ENCODE results near the gene MROH2B. TPM values are rescaled to one million over a fixed set of nuclear protein-coding genes. Genes with fewer than 3 reads are reported as not detected.
"Not testable (repeated sequence)": the region's sequence is repeated elsewhere in the genome, so short reads cannot be mapped to it uniquely, and the experiment has no call there.

MROH2B gene
- total RNA-seq, 1 donor from 2014 or later = not detected

DNA sequence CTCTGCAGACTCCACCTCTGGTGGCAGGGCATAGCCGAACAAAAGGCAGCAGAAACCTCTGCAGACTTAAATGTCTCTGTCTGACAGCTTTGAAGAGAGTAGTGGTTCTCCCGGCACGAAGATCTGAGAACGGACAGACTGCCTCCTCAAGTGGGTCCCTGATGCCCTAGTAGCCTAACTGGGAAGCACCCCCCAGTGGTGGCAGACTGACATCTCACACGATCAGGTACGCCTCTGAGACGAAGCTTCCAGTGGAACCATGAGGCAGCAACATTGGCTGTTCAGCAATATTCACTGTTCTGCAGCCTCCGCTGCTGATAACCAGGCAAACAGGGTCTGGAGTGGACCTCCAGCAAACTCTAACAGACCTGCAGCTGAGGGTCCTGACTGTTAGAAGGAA lies 48.5 kb downstream of the MROH2B start:
- DNase-seq (ENCODE audit: low read depth in 2 of 2) = not testable (repeated sequence)

DNA sequence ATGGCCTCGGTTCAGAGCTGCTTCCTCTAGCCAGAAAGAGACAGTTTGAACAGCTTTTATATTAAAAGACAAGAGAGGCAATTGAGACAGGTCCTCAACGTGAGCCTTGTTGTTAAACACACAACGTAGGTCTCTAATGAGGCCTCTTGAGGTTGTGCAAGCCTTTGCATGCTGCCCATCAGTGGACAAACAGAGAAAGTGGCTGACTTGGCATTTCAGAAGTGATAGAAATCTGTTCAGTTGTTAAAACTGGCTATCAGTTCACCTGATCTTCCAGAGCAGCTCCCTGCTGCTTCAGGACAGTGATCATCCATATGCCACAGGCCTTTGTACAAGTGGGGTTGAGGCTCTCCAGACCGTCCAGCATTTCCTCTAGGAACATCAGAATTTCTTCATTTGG lies 58.8 kb downstream of the MROH2B start:
- no peak for DNase-seq (ENCODE audit: low read depth in 2 of 2)

DNA sequence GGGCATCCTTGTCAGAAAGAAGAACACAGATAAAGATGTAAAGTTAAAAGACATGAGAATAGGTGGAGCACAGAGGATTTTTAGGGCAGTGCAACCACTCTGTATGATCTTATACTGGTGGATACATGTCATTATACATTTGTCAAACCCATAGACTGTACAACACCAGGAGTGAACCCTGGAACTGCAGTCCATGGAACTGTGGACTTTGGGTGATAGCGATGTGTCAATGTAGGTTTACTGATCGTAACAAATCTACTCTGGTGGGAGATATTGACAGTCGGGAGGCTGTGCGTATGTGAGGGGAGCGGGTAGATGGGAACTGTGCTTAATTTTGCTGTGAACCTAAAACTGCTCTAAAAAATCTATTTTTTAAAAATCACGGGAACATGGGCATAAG lies 60.6 kb downstream of the MROH2B start:
- no peak for DNase-seq (ENCODE audit: low read depth in 2 of 2)

DNA sequence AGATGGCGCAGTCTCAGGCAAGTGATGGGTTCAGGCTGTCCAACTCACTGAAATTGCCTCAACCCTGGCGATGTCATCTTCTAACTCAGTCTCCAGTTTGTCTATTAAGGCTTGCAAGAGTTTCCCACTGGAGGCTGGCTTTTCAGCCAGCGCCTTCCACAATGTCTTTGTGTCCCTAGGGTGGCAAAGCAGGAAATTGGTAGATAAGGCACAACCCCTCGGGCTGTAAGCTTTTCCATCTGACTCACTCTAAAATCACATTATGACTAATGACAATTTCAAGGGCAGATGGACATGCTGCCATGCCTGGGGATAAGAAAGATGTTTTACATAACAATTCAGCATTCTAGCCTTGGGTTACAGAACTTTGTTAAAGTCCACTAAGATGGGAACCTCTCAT lies 61.9 kb downstream of the MROH2B start:
- DNase-seq (ENCODE audit: low read depth in 2 of 2) = no peak

DNA sequence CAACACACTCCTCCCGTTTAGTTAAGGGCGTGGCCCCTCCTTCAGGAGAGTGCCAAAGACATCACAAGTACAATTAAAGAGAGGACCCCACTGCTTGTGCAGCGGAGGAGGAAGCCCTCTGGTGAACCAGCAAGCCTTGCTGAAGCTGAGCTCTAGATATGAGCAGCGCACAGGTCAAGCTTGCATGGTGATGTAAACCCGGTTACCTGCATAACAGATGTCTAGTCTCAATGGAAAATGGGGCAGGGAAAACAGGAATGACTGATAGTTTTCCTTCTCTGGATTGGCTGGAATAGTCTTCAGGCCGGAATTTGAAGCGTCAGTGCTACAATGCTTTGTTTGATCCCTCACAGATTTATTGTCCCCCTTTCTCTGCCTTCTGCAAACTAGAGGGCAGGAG lies 66.2 kb downstream of the MROH2B start:
- no peak for DNase-seq (ENCODE audit: low read depth in 2 of 2)

DNA sequence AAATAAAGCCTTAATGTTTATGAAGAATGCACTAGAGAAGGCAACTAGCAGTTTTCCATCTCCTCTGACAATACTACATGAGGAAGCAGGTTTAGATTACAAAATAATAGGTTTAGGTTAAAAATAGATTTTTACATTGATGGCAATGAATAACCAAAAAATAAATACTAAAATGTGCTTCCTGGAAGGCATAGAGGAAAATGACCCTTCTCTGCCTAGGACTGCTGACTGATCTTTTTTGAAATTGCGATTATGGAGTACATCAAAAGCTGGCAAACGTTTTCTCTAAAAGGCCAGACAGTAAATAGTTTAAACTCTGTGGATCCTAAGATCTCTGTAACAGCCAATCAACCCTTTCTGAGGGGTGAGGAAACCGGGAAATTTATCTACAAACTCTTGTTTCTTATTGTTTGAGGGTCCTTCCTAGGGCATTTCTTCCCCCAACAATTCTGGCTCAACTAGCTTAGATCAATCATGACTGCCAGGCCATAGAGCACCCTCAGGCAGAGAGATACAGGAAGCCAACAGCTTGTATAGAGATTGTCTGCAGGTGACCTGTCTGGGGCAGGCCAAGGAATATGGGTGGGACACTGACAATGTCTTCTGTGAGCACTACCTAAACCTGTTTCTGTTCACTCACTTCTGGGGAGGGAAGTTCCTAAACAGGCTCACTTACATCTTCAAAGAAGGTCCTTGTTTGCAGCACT lies 67.3 kb downstream of the MROH2B start:
- no peak for DNase-seq (ENCODE audit: low read depth in 2 of 2)

DNA sequence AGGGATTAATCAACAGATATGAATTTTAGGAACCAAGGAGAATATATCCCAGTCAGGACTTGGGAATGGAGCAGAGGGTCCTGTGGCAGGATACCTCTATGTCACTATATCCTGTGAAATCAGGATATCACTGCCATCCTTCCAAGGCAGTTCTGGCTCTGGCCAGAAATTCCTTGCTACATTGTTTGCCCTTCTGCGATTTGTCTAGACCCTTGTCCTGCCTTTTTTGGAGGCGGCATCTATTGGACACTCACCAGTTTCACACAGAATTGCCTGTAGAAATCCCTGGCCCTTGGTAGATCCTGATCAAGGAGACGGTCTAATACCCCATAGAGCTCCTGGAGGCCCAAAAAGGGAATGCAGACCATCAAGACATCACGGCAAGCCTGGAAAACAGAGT lies 71.2 kb downstream of the MROH2B start:
- DNase-seq (ENCODE audit: low read depth in 2 of 2) = no peak

DNA sequence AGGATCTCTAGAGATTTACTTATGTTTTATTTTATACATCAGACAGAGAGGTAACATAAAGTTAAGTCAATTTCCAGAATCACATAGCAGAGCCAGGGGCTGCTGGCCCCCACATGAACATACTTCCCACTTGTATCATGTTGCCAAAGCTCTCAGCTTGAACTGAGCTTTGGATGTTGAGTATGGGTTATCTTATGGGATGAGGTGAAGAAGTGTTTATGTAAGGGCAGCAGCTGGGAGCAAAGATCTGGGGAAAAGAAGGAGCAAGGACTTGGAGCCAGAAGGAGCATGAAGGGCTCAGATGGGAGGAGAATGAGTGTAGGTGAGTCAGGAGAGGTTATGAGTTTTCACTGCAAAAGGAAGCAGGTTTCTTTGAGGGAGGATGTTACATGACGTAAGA lies 72.0 kb downstream of the MROH2B start:
- DNase-seq (ENCODE audit: low read depth in 2 of 2) = no peak

DNA sequence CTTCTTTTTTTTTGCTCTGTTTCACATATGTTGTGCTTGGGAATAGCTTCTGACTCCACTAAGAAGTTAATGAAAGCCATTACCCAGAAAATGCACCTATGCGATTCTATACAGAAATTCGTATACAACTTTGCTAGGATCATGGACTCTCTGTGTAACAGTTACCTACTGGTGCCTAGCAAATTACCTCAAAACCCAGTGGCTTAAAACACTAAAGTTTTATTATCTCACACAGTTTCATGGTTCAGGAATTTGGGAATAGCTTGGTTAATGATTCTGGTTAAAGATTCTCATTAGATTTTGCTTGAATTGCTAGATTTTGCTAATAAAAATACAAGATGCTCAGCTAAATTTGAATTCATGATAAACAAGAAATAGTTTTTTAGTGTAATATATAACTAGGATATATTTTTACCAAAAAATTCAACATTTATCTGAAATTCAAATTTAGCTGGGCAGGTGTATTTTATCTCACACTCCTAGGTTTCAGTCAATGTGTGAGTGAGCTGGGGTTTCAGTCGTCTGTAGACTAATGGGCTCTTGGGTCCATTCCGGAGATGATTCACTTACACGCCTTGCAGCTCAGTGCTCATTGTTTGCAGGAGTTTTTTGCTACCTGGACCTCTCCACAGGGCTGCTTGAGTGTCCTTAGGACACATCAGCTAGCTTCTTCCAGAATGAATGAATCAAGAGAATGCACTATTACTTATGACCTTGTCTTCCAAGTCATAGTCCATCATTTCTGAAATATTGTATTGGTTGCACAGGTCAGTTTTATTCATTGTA lies 75.1 kb downstream of the MROH2B start:
- no peak for DNase-seq (ENCODE audit: low read depth in 2 of 2)

DNA sequence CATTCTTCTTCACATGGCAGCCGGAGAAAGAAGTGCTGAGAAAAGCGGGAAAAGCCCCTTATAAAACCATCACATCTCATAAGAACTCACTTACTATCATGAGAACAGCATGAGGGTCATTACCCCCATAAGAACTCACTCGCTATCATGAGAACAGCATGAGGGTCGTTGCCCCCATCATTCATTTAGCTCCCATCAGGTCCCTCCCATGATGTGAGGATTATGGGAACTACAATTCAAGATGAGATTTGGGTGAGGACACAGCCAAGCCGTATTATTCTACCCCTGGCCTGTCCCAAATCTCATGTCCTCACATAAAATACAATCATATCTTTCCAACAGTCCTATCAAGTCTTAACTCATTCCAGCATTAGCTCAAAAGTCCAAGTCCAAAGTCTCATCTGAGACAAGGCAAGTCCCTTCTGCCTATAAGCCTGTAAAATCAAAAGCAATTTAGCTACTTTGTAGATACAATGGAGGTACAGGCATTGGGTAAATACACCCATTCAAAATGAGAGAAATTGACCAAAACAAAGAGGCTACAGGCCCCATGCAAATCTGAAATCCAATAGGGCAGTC lies 79.1 kb downstream of the MROH2B start:
- DNase-seq (ENCODE audit: low read depth in 2 of 2) = no peak

DNA sequence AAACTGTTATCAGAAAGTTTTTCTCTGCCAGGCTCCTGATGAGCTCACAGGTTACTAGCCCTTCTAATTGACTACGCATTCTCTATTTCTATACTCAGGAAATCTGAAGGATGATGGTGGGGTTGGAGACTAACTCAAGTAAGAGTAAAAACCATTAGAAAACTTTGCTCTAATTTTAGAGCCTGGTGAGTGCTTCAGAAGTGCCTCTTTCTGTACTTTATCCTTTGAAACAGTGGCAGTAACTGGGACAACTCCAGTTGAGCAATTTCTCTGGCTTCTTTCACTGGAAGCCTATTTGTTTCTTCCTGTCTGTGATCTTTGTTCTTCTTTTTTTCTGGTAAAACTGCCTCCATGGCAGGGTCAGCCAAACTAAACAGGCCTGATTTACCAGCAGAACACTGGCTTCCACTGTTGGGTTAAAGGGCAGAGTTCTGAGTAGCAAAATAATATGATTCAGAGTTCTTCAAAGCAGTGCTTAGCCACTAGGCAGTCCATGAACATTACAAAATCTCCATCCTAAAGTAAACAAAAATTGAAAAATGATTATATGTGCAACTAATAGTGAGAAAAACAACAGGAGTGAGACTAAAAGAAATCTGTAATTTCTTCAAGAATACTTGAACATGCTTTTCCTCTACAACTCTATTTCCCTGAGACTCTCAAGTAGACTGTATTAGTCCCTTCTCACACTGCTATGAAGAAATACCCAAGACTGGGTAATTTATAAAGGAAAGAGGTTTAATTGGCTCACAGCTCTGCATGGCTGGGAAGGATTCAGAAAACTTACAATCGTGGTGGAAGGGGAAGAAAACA lies 79.8 kb downstream of the MROH2B start:
- DNase-seq (ENCODE audit: low read depth in 2 of 2) = peak in 1 of 2 donors; percentile 75

DNA sequence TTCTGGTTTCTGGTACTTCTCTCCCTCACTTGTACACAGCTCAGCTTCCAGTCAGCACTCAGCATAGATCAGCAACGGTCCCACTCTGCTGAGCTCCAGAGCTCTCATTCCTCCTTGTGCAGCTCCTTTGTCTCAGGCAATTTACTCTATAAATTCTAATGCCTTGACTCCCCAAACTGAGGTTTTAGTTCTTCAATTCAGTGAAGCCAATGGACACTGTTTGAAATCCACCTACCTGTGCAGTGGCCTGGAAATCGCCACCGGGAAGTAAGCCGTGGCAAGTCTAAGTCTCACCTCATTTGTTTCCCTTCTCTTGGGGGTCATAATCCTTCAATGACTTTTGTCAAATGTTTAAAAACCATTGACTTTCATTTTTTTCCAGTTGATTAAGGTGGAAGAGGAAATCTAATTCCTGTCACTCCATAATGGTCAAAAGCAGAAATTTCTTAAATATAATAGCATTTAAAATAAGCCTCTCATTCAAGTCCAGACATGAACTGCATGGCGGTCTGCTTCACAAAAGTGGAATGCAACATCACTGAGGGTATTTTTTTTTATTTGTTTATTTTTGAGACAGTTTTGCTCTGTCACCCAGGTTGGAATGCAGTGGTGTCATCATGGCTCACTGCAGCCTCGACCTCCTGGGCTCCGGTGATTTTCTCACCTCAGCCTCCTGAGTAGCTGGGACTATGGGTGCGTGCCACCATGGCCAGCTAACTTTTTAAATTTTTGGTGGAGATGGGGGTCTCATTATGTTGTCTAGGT lies 82.2 kb downstream of the MROH2B start:
- no peak for DNase-seq (ENCODE audit: low read depth in 2 of 2)

DNA sequence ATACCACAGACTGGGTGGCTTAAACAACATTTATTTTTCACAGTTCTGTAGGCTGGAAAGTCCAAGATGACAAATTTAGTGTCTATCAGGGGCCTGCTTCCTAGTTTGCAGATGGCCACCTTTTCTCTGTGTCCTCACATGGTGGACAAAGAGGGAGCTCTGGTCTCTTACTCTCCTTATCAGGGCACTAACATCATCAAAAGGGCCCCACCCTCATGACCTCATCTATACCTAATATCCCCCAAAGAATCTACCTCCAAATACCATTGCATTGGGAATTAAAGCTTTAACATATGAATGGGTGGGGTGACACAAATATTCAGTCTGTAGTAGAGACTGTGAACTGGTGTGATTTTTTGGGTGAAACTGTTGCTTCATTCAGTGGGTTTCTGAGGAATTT lies 83.8 kb downstream of the MROH2B start:
- DNase-seq (ENCODE audit: low read depth in 2 of 2) = no peak

DNA sequence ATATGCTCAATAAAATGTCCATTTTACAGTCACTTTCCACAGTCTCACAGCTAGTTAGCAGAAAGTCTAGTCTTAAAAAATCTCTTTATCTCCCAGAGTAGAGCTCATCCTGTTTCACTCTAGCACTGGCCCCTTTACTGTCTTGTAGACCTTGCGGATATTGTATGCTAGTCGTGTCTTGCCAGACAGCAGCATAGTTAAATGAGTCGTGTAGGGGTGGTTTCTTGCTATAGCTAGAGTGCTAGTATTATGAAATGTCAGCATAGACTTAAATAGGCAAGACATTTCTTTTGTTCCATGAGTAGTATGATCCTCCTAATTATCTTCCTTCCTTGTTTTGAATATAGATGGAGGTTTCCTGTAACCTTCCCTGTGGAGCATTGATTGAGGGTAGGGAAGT lies 84.5 kb downstream of the MROH2B start:
- DNase-seq (ENCODE audit: low read depth in 2 of 2) = no peak

DNA sequence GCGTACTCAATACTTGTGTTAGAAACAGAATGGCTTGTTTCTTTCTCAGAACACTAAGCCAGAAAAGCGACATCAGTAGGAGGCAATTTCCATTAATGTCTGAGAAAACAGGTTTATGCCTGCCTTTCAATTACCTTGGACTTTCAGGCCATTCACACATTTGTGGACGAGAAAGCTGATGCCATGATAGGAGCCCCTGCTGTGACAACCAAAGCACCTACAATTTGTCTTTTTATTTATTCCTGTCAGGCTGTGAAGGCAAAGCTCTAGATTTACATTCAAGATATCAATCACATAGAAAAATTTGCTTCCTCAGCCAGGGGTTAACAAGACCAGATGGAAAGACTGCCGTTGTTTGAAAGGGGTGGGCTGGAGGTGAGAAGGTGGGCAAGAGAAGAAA lies 85.6 kb downstream of the MROH2B start:
- no peak for DNase-seq (ENCODE audit: low read depth in 2 of 2)

DNA sequence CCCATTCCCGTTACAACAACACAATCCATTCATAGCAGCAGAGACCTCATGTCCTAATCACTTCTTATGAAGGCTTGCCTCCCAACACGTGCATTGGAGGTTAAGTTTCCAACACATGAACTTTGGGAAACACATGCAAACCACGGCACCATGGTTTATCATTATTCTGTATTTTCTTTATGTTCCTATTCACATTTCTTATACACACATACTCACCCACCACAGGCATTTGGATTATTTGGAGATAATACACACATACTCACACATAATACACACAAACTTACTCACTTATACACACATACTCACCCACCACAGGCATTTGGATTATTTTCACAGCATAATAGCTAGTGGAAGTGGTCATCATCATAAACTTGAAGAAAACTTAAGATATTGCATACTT lies 86.3 kb downstream of the MROH2B start:
- no peak for DNase-seq (ENCODE audit: low read depth in 2 of 2)

DNA sequence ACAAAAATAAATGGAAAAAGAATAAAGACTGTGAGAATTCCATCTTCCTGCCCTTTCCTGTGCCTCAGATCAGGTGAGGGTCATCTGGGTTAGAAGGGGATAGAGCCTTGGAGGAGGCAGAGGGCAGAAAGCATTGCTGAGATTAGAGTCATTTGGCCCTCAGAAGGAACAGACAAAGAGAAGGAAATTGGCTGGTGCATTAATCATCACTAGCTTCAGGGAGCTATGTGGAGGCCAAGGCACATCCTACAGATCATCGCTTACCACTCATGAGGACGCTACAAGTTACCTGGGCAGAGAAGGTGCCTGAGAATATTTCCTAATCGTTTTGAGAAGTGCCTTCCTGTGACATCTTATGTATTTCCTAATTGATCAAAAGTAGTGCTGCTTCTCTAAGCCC lies 87.4 kb downstream of the MROH2B start:
- DNase-seq (ENCODE audit: low read depth in 2 of 2) = no peak

DNA sequence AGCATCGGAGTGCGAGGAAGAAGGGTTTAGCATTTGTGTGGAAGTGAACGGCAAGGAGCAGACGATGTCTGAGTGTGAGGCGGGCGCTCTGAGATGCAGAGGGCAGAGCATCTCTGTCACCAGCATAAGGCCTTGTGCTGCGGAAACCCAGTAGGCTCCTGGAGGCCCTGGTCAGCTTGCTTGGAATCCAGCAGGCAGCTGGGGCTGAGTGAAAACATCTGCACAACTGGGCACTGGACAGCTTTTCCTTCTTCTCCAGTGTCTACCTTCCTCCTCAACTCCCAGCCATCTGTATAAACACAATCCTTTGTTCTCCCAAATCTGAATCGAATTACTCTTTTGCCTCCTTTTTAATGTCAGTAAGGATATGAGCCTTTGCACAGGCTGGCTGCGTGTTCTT lies 89.7 kb downstream of the MROH2B start:
- no peak for DNase-seq (ENCODE audit: low read depth in 2 of 2)

DNA sequence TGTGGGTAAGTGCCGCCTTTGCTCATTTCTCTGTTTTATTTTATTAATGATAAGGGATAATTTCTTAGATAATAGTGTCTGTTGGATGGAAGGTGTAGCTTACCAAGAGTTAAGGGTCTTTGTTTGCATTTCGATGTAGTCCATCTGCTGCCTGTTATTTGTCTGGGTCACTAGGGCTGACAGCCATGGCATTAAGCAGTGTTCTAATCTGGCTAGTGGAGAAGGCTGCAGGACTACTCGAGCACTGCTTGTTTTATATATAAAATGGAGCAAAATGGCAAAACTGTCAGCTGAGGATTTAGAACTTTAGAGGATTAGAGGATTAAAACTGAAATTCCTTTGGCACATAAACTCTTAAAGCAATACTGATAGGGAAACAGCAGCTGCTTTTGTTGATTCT lies 94.3 kb downstream of the MROH2B start:
- no peak for DNase-seq (ENCODE audit: low read depth in 2 of 2)

DNA sequence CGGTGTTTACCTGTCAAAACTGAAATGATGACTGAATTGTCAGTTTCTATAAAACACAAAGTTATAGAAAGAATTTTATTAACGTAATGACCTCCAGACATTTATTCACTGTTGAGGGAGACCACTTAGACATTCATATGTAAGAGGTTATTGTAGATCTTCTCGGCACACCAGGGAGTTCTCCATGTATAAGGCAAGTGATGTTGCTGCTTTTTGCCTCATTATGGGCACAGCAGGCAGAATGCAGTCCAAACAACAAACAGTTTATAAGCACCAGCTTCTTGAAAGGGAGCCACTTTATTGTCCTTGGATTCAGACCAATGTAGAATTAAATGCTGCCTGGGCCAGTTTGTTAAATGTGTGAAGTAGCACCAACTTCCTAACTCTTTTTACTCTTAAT lies 95.1 kb downstream of the MROH2B start:
- no peak for DNase-seq (ENCODE audit: low read depth in 2 of 2)

DNA sequence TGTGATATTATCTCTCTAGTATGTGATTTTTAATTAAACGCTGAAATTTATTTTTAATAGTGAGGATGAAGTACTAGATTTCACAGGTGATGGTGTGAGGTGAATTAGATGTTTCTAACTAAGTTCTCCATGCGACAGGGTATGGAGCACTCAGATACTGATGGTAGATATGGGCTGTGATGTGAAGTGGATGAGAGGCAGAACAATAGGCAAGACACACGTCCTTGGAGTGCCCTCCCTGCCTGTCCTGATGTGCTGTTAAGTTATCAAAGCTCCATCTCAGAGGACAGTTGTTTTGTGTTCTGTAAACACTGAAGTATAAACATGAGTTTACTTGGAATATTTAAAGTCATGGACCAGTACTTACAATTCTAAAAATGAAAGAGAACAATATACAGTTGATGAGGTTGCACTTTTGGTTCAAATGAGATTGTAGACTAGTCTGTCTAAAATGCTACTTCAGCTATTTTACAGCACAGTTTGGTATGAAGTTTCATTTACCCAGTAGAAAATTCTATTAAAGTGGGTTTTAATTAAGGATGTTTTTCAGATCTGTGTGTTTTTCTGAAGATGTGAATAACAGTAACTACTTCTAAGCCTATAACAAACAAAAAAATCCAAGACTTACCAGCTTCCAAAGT lies 97.7 kb downstream of the MROH2B start:
- no peak for DNase-seq (ENCODE audit: low read depth in 2 of 2)
